DMS114 treated with DMSO at 0.1 percent for 48 hours (cell line): ENCODE results near the gene HPS5.
"Not testable (repeated sequence)": the region's sequence is repeated elsewhere in the genome, so short reads cannot be mapped to it uniquely, and the experiment has no call there.

Experiments
- DNase-seq: peaks from one replicate; lab custom pipeline; 2025; ENCODE audit not compliant: unreplicated experiment; lab: John Stamatoyannopoulos, UW

The HPS5 gene, protein sequence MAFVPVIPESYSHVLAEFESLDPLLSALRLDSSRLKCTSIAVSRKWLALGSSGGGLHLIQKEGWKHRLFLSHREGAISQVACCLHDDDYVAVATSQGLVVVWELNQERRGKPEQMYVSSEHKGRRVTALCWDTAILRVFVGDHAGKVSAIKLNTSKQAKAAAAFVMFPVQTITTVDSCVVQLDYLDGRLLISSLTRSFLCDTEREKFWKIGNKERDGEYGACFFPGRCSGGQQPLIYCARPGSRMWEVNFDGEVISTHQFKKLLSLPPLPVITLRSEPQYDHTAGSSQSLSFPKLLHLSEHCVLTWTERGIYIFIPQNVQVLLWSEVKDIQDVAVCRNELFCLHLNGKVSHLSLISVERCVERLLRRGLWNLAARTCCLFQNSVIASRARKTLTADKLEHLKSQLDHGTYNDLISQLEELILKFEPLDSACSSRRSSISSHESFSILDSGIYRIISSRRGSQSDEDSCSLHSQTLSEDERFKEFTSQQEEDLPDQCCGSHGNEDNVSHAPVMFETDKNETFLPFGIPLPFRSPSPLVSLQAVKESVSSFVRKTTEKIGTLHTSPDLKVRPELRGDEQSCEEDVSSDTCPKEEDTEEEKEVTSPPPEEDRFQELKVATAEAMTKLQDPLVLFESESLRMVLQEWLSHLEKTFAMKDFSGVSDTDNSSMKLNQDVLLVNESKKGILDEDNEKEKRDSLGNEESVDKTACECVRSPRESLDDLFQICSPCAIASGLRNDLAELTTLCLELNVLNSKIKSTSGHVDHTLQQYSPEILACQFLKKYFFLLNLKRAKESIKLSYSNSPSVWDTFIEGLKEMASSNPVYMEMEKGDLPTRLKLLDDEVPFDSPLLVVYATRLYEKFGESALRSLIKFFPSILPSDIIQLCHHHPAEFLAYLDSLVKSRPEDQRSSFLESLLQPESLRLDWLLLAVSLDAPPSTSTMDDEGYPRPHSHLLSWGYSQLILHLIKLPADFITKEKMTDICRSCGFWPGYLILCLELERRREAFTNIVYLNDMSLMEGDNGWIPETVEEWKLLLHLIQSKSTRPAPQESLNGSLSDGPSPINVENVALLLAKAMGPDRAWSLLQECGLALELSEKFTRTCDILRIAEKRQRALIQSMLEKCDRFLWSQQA

DNA sequence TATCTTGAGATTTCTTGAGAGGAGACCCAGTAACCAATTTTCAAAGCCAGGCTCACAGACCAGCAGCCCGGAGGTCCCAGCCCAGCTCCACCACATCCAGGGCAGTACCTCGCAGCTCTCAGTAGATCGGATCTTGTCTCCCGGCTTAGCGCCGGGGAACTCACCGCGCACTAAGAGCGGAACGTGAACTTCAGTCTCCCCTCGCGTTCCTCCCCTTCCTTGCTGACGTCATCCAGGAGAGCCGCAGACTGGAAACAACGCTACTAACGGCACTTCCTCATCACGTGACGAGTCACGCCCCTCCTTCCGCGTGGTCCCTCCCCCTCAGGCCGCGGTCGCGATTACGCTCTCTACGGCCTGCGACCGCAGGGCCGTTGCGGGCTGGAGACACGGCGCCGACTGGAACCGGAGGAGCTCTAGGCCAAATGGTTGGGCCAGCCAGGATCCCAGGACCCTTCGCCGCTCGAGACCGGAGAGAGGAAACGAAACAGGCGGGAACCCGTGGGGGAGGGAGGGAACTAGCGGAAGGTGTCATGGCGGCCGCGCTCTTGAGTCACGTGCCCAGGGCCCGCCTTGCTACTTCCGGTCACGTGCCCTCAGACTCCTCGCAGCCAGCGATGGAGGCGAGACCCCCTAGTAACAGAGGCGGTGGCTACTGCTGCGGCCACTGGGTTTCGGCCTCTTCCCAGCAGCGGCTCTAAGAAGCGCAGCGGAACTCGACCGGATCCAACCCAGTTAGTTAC lies at the start of gene HPS5, which contains the start of gene GTF2H1:
HPS5 (minus strand) TSS at position 172 of the 743 bp plus-strand sequence. CDS start 4,282 bp downstream, outside the sequence.
GTF2H1 (plus strand) TSS at position 599 of the 743 bp plus-strand sequence. CDS start 10,508 bp downstream, outside the sequence.
- DNase-seq = peak; percentile 85

DNA sequence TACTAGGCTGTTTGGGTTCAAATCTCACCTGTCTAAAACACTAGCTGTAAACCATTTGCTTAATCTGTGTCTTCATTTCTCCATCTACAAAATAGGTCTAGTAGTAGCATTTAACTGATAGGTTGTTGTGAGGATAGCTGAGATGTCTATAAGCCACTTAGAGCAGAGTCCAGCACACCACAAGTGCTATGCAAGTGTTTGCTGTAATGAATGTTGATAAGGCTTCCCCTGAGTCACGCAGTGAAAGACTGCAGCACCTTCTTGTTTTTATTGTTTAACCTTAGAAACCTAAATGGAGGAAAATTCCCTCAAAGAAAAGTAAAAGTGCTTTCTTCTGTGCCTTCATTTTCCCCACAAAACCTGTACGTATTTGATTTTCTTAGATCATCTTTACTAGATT lies 49.3 kb upstream of the HPS5 start:
- no peak for DNase-seq

GRCh38 chr11:18369398-18369797 lies 47.5 kb upstream of the HPS5 start:
- no peak for DNase-seq

GRCh38 chr11:18368221-18368620 lies 46.3 kb upstream of the HPS5 start:
- DNase-seq = no peak

DNA sequence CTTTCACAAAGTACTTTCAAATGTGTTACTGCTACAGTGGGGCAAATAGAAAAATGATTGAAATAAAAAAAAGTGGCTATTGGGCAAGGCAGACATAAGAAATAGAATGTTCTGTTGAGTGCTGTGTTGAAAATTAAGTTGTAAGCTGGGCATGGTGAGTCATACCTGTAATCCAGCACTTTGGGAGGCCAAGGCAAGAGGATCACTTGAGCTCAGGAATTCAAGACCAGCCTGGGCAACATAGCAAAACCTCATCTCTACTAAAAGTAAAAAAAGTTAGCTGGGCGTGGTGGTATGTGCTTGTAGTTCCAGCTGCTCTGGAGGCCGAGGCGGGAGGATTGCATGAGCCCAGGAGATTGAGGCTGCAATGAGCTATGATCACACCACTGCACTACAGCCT lies 45.5 kb upstream of the HPS5 start:
- DNase-seq = no peak

GRCh38 chr11:18366286-18366685 lies 44.3 kb upstream of the HPS5 start:
- no peak for DNase-seq

GRCh38 chr11:18365741-18366140 lies 43.8 kb upstream of the HPS5 start:
- DNase-seq = no peak

DNA sequence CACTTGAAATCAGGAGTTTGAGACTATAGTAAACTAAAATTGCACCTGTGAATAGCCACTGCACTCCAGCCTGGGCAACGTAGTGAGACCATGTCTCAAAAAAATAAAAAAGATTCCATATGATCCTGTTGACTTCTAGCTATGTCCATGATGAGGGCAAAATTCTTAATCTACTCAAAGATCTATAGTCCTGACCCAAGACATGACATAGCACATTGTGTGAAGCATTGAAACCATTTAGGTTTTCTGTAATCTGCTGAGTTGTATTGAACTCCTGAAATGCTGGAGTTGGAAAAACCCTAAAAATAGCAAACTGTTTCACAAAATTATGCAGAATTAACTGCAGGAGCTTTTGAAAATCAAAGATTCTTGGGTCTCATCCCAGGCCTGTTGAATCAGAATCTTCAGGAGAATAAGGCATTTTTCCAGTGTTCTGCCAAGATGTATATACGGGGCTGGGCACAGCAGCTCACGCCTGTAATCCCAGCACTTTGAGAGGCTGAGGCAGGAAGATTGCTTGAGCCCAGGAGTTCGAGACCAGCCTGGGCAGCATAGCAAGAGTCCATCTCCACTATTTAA lies 42.6 kb upstream of the HPS5 start:
- DNase-seq = no peak

DNA sequence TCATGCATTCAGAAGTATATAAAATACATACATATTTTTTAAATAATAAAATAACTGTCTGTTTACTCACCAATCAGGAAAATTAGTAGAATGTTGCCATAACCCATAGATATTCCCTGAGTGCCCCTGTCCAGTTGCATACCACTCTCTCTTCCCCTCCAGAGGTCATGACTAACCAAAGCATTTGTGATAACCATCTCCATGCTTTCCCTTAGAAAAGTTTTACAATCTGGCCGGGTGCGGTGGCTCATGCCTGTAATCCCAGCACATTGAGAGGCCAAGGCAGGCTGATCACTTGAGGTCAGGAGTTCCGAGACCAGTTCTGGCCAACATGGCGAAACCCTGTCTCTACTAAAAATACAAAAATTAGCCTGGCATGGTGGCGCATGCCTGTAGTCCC lies 39.2 kb upstream of the HPS5 start:
- no peak for DNase-seq

DNA sequence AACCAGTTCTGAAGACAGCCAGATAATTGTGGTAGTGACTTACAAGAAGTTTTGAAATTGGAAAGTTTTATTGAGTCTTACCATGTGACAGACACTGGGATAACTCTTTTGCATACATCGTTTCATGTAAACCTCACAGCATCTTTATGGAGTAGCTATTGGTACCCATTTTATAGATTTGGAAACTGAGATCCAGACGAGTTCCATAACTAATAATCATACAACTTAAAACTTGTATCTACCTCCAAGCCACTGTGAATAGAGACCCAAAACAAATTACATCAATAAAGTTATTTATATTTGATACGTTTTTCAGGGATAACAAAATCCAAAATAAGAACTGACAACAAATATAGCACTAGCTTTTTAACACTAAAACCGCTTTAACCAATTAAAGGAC lies 36.7 kb upstream of the HPS5 start:
- DNase-seq = no peak

DNA sequence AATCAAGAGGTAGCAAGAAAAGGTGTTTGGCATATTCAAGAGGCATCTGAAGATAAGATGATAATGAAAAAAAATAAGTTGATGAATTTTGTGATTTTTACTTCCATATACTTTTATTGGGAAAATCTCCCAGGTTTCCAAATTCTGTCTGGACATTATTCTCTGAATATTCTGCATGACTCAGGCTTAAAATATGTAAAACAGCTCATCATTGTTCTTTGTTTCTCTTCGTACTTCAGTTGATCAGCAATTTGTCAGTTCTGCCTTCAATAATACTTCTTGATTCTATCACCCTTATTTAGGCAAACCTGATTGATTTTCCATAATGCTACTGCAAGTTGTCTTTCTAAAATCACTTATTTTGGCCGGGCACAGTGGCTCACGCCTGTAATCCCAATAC lies 30.6 kb upstream of the HPS5 start:
- no peak for DNase-seq

DNA sequence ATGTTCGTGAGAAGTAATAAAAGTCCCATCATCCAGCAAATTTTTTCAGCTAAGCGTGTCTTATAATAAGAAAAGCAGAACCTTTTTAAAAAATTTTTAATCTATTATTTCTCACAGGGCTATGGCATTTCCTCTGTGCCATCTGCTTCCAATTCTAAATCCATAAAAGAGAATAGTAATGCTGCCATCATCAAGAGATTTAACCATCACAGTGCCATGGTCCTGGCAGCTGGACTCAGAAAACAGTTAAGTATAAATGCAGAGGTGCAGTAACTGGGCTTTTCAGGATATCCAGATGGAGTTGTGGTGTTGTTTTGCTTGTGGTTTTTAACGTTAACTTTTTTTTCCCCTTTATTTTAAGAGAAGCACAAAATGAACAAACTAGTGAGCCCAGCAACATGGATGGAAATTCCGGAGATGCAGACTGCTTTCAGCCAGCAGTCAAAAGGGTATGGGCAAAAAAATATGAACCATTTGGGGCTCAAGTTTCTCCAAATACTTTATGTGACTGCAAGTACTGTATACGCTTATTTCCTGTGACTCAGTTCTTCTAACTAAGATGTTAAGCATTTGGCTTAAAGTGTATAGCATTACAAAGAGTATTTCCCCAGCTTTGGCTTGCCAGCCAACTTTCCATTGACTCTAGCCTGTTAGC lies 25.7 kb upstream of the HPS5 start:
- DNase-seq = no peak

- no peak for DNase-seq
Measured at GRCh38 chr11:18332891-18333290, 11.0 kb upstream of the HPS5 start.

- DNase-seq = no peak
Measured at GRCh38 chr11:18332302-18332701, 10.4 kb upstream of the HPS5 start.

DNA sequence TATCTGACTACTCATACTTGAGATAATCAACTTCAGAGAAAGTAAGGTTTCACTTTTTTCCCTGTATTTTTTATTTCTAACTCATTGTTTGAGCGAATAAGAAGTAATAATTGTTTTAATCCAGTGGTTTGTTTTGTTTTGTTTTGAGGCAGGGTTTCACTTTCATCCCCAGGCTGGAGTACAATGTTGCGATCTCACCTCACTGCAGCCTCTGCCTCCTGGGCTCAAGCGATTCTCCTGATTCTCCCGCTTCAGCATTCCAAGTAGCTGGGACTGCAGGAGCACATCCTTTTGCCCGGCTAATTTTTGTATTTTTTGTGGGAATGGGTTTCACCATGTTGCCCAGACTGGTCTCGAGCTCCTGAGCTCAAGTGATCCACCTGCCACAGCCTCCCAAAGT lies 9.0 kb upstream of the HPS5 start:
- DNase-seq = no peak

DNA sequence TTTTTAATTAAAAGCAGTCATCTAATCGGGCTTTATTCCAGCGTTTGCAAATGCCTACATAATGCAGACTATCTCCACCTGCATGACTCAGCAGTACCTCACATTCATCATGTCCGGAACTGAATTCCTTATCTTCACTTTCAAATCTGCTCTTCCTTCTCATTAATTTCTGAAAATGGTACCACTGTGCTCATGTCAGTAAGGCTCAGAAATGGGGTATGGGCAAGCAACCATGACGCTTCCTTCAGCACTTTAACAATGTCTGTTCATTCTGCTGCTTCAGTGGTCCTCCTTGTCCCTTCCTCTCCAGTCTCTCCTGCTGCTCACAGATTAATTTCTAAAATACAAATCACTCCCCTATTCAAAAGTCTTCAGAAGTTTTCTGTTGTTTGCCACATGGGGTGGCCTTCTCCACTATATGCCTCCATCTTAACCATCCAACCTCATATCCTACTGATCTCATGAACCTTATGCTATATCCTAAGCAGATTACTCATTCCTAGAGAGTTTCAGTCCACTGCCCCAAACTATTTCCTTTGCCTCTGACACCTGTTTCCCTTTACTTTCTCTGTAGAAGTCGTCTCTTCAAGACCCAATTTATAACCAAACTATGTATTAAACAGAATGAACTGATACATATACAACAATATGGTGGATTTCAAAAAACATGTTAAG lies 7.4 kb upstream of the HPS5 start:
- no peak for DNase-seq

DNA sequence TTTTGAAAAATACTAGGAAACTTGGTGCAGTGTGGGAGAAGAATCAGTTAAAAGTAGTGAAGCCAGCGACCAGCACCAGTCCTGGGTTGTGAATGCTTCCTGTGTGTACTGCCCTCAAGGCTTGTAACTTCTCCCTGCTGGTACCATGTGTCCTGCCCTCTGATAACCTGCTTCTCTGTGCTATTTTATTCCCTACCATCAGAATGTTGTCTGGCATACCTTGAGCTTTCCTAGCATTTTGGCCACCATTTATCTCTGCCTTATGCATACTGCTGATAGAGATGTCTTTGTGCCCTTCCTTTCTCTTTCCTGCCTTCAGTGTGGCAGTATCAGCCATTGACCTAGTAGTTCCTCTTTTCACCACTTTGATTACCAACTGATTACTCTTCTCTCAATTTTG lies 2.4 kb upstream of the HPS5 start:
- DNase-seq = no peak

DNA sequence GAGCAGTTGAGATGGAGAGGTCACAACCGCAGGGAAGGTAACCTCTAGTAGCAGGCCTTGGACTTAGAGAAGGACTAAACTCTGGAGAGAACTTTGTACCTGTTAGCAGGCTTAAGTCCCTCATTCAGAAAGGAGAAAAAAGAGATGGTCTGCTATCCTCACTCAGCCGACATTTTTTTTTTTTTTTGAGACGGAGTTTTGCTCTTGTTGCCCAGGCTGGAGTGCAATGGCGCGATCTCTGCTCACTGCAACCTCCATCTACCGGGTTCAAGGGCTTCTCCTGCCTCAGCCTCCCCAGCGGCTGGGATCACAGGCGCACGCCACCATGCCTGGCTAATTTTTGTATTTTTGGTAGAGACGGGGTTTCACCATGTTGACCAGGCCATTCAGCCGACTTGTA lies 1.9 kb upstream of the HPS5 start:
- not testable (repeated sequence) for DNase-seq

GRCh38 chr11:18322818-18323570 lies 1.1 kb upstream of the HPS5 start:
- no peak for DNase-seq
